GM12865 (cell line): ENCODE measurements around the gene ANO5.

ENCODE experiments used
- DNase-seq: peaks from one replicate; pipeline ENCODE4 v3.0.0; 2010; ENCODE audit warnings: low read depth
- H3K4me3 ChIP-seq: 2 replicates; pipeline ENCODE4 v1.5.1; 2011; ENCODE audit warnings: mild to moderate bottlenecking, low read depth, low read length, control low read depth
- TF ChIP-seq, protein P1 (sequence below): IDR thresholded peaks from 2 replicates; pipeline ENCODE4 v1.5.1; 2011; ENCODE audit warnings: low read length, control low read depth, low read depth, inconsistent platforms; ENCODE audit not compliant: insufficient read depth; ENCODE audit errors: missing control alignments

Gene ANO5

GRCh38 chr11:22192642-22193347 lies at the start of gene ANO5:
ANO5 (plus strand) TSS chr11:22193085; CDS start chr11:22193493, 408 bp downstream.
- peak within 1 kb of the TSS; percentile 33 for H3K4me3 ChIP-seq
- TF ChIP-seq, protein P1, sequence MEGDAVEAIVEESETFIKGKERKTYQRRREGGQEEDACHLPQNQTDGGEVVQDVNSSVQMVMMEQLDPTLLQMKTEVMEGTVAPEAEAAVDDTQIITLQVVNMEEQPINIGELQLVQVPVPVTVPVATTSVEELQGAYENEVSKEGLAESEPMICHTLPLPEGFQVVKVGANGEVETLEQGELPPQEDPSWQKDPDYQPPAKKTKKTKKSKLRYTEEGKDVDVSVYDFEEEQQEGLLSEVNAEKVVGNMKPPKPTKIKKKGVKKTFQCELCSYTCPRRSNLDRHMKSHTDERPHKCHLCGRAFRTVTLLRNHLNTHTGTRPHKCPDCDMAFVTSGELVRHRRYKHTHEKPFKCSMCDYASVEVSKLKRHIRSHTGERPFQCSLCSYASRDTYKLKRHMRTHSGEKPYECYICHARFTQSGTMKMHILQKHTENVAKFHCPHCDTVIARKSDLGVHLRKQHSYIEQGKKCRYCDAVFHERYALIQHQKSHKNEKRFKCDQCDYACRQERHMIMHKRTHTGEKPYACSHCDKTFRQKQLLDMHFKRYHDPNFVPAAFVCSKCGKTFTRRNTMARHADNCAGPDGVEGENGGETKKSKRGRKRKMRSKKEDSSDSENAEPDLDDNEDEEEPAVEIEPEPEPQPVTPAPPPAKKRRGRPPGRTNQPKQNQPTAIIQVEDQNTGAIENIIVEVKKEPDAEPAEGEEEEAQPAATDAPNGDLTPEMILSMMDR, result no peak
- peak; percentile 29 for DNase-seq

GRCh38 chr11:22151649-22152197 lies 41.2 kb upstream of the ANO5 start:
- TF ChIP-seq, protein P1, result no peak
- DNase-seq, result no peak
- no peak overlapping the region for H3K4me3 ChIP-seq

DNA sequence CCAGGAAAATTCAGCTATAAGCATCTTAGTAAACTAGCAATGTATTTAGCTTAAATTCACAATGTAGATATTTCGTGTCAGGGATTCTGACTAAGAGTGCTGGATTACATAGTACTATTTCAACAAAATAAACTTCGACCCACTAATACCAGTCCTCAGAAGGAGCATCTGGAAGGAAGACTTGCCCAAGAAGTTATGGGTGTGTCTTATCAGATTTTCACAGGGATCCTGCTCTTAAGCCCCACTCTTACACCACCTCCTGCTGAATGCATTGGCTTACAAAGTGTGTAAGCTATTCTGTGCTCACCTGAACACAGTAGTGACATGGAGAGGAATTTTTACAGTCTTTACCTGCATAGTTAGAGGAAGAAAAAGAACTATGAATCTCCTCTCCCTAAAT lies 35.4 kb upstream of the ANO5 start:
- TF ChIP-seq, protein P1, result no peak
- DNase-seq, result no peak
- H3K4me3 ChIP-seq, result no peak overlapping the region

- TF ChIP-seq, protein P1, result no peak
- no peak overlapping the region for H3K4me3 ChIP-seq
- no peak for DNase-seq
Observed at GRCh38 chr11:22161489-22161888, 31.4 kb upstream of the ANO5 start.

GRCh38 chr11:22162756-22163155 lies 30.1 kb upstream of the ANO5 start:
- no peak for DNase-seq
- H3K4me3 ChIP-seq, result no peak overlapping the region
- TF ChIP-seq, protein P1, result no peak

GRCh38 chr11:22163394-22163797 lies 29.5 kb upstream of the ANO5 start:
- no peak overlapping the region for H3K4me3 ChIP-seq
- DNase-seq, result peak; percentile 5
- TF ChIP-seq, protein P1, result no peak
